Right kidney (tissue), 1 donor: ENCODE data around the gene MAP3K13.

Source experiments
- DNase-seq: peaks from one replicate; pipeline ENCODE4 v3.0.0-alpha.2; 2016

The MAP3K13 gene

GRCh38 chr3:185508335-185508991, 145.5 kb downstream of the MAP3K13 start:
- no peak for DNase-seq

- no peak for DNase-seq
These were observed 148.8 kb downstream of the MAP3K13 start for GRCh38 chr3:185511711-185512110.

GRCh38 chr3:185517387-185518130, 154.6 kb downstream of the MAP3K13 start:
- DNase-seq: no peak

DNA sequence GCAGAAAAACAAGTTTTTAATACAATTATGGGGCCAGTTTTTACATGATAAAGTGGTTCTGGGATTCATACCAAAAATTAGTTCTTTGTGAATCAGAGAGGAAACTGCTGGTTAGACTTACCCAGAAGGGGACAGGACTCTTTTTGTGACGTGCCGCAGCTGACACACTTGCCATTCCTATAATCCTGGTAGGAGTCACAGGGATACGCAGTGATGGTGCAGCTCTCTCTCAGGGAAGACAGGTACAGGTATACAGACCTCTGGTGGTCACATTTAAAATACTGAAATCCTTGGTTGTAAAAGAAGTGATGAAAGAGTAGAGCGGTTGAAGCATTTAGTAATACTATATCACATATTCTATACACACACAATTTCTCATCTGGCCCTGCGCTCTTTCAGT, 156.1 kb downstream of the MAP3K13 start:
- DNase-seq: no peak

- no peak for DNase-seq
These were observed 158.6 kb downstream of the MAP3K13 start for GRCh38 chr3:185521349-185522138.

- no peak for DNase-seq
These were observed 163.5 kb downstream of the MAP3K13 start for GRCh38 chr3:185526349-185526951.

DNA sequence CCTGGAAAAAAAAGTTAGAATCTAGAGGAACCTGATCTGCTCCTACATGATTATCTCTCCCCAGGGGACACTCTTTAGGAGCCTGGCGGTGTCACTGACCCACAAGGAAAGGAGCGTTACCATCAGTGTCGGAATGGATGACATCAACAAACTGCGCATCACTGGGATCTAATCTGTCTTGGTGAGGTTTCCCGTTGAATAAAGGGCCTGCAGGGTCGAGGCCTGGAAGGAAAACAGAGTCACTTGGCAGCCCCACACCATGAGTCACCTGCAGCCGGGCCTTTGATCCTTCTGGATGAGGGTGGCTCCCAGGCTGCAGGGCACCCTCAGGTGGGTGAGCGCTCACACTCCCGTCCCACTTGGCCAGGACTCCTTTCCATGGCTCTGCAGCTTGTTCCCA, 164.4 kb downstream of the MAP3K13 start:
- DNase-seq: no peak

DNA sequence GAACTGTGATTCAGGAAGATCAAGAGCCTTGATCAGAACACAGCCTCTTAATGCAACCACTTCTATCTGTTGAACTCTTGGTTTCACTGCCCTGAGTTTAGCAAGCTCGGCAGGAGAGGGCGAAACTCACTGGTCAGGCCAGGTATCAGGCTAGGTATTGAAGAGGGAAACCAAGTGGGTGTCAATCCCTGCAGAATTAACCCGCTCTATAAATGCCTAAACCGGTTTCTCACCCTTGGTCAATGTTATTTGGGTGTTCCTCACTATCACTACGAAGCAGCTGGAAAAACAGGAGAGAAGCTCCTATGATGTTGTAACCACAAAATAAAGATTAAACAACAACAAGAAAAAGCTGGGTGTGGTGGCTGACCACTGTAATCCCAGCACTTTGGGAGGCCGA, 165.6 kb downstream of the MAP3K13 start:
- DNase-seq: no peak

- no peak for DNase-seq
These were observed 167.9 kb downstream of the MAP3K13 start for GRCh38 chr3:185530856-185531255.

GRCh38 chr3:185532901-185533300, 170.0 kb downstream of the MAP3K13 start:
- DNase-seq: no peak

DNA sequence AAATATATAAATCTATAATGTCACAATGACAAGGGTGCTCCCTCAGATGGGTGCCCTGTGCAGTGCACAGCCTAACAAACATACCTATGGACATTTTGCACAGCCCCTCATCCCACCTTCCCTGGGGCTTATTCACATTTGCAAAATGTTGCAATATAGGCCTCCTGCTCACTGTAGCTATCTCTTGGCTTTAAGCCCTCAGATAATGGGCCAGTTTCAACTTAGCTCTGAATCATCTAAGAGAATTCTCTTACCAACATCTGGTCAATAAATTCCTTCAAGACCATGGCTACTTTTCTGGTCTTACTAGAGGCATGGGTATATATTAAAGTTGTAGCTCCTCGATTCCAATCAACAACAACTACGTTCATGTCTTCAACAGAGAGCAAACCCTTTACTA, 171.6 kb downstream of the MAP3K13 start:
- no peak for DNase-seq

- peak; percentile 25 for DNase-seq
These were observed 174.5 kb downstream of the MAP3K13 start for GRCh38 chr3:185537369-185537970.
